Liver (tissue), 3 donors: ENCODE measurements around the gene SETD1B.

Source experiments
- ATF3 ChIP-seq: IDR thresholded peaks from 2 replicates; pipeline ENCODE4 v1.6.1; 2016; ENCODE audit warnings: antibody characterized with exemption
- CTCF ChIP-seq: fragments of 150-350 bp; IDR thresholded peaks from 2 replicates; pipeline ENCODE4 v1.5.1; 2017; ENCODE audit warnings: improper control_type of control experiment, low read depth, low read length; ENCODE audit not compliant: missing input control
- FOXA1 ChIP-seq: IDR thresholded peaks from 2 replicates; pipeline ENCODE4 v1.6.1; 2016; ENCODE audit warnings: antibody characterized with exemption
- HNF4A ChIP-seq, 2 donors: conservative IDR thresholded peaks; 2 replicates each; pipeline ENCODE4 v1.6.1; 2016; ENCODE audit warnings: antibody characterized with exemption in 2 of 2, mild to moderate bottlenecking in 2 of 2
- MAX ChIP-seq: IDR thresholded peaks from 2 replicates; pipeline ENCODE4 v1.6.1; 2016; ENCODE audit warnings: antibody characterized with exemption
- TAF1 ChIP-seq: conservative IDR thresholded peaks from 2 replicates; pipeline ENCODE4 v1.6.1; 2016; ENCODE audit warnings: antibody characterized with exemption, mild to moderate bottlenecking
- YY1 ChIP-seq: IDR thresholded peaks from 2 replicates; pipeline ENCODE4 v1.6.1; 2016; ENCODE audit warnings: antibody characterized with exemption, mild to moderate bottlenecking
- donor health status: healthy.
- donor health status: healthy.

GRCh38 chr12:121839106-121839992 lies 35.5 kb downstream of the SETD1B start:
- TF ChIP-seq CTCF (peak; percentile 22), YY1 (peak; percentile 73), ATF3 (no peak), FOXA1 (no peak), HNF4A (conservative IDR thresholded peaks at IDR 0.05) (no peak), TAF1 (no peak), MAX (peak; percentile 15)
